Subcutaneous adipose tissue (tissue), 4 donors: ENCODE measurements around the gene A1BG. TPM values are rescaled to one million over a fixed set of nuclear protein-coding genes. Genes with fewer than 3 reads are reported as not detected.

ENCODE experiments used
- CTCF ChIP-seq: fragments of 450-650 bp; IDR thresholded peaks from one replicate; pipeline ENCODE4 v1.5.1; 2016; ENCODE audit warnings: low read depth, mild to moderate bottlenecking, control low read depth, antibody characterized with exemption, moderate library complexity
- total RNA-seq, 4 donors: library from RNA; depleted of rRNA; stranded (reverse); fragments of >200 nt; gene quantifications; one replicate each; pipeline ENCODE4 v1.1.0, GENCODE V29; 2016

A1BG gene
- total RNA-seq, 4 donors from 2014 or later, result 6.8 to 60.5 (median 11.8) TPM

- TF ChIP-seq CTCF, result no peak
Measured at GRCh38 chr19:58334691-58335249, 18.5 kb downstream of the A1BG start.

GRCh38 chr19:58332697-58333096 is 20.6 kb downstream of the A1BG start:
- no peak for TF ChIP-seq CTCF

GRCh38 chr19:58330458-58330857 is 22.8 kb downstream of the A1BG start:
- no peak for TF ChIP-seq CTCF

- TF ChIP-seq CTCF, result no peak
Measured at GRCh38 chr19:58328999-58329398, 24.3 kb downstream of the A1BG start.

- TF ChIP-seq CTCF, result no peak
Measured at GRCh38 chr19:58326914-58327726, 26.2 kb downstream of the A1BG start, which contains the start of gene ZSCAN22. ZSCAN22 (plus strand) TSS chr19:58326994; CDS start chr19:58334803, 7,809 bp downstream.

- no peak for TF ChIP-seq CTCF
Measured at GRCh38 chr19:58326501-58326913, 26.8 kb downstream of the A1BG start.

GRCh38 chr19:58325311-58326022 is 27.8 kb downstream of the A1BG start:
- no peak for TF ChIP-seq CTCF
